Keratinocyte (primary cell): ENCODE measurements around the gene PTPRD. TPM values are rescaled to one million over a fixed set of nuclear protein-coding genes. Genes with fewer than 3 reads are reported as not detected.

ENCODE experiments used
- DNase-seq: peaks from one replicate; pipeline ENCODE4 v3.0.0-alpha.2; 2011; ENCODE audit warnings: low read depth, missing footprints, low spot score
- FAIRE-seq: peaks from 2 replicates; lab custom pipeline; 2011; peaks lifted over from hg19 to GRCh38; lab: Jason Lieb, UNC
- H2AFZ ChIP-seq: 2 replicates; pipeline ENCODE4 v1.6.0; 2012; ENCODE audit warnings: low read length, control low read depth, inconsistent platforms; ENCODE audit not compliant: control insufficient read depth
- H3K27ac ChIP-seq: 2 replicates; pipeline ENCODE4 v1.5.1; 2011; ENCODE audit warnings: low read length; ENCODE audit not compliant: control insufficient read depth, insufficient read depth
- H3K27me3 ChIP-seq: 3 replicates; pipeline ENCODE4 v1.6.0; 2011; ENCODE audit warnings: low read length; ENCODE audit not compliant: control insufficient read depth, insufficient read depth; ENCODE audit errors: extremely low read depth
- H3K36me3 ChIP-seq, 2 experiments: 2 replicates in 1 of 2; 3 replicates in 1 of 2; pipeline ENCODE4 v1.5.1; 2011; ENCODE audit warnings: low read length in 2 of 2, mild to moderate bottlenecking in 1 of 2; ENCODE audit not compliant: control insufficient read depth in 2 of 2, insufficient read depth in 2 of 2; ENCODE audit errors: extremely low read depth in 1 of 2
- H3K4me1 ChIP-seq: 3 replicates; pipeline ENCODE4 v1.5.1; 2011; ENCODE audit warnings: low read length; ENCODE audit not compliant: control insufficient read depth, insufficient read depth; ENCODE audit errors: extremely low read depth
- H3K4me2 ChIP-seq: 3 replicates; pipeline ENCODE4 v1.6.0; 2011; ENCODE audit warnings: low read depth, low read length; ENCODE audit not compliant: control insufficient read depth, insufficient read depth; ENCODE audit errors: extremely low read depth
- H3K4me3 ChIP-seq, 3 experiments: fragments of 200-600 bp in 1 of 3; sonication (generic) in 1 of 3; 2 replicates in 2 of 3; 3 replicates in 1 of 3; pipeline ENCODE4 v1.5.1; 2011 to 2016; ENCODE audit warnings: low read length in 3 of 3, mild to moderate bottlenecking in 3 of 3, control low read depth in 2 of 3, inconsistent platforms in 1 of 3, low read depth in 1 of 3, mixed read lengths in 1 of 3, mixed run types in 1 of 3, moderate library complexity in 1 of 3; ENCODE audit not compliant: control insufficient read depth in 2 of 3, insufficient read depth in 2 of 3; ENCODE audit errors: extremely low read depth in 1 of 3
- H3K79me2 ChIP-seq: 2 replicates; pipeline ENCODE4 v1.6.0; 2012; ENCODE audit warnings: low read length; ENCODE audit not compliant: control insufficient read depth, insufficient read depth
- H3K9ac ChIP-seq: 3 replicates; pipeline ENCODE4 v1.6.0; 2011; ENCODE audit warnings: low read length; ENCODE audit not compliant: control insufficient read depth, insufficient read depth; ENCODE audit errors: extremely low read depth
- H3K9me1 ChIP-seq: 3 replicates; pipeline ENCODE4 v1.6.0; 2011; ENCODE audit warnings: low read length; ENCODE audit not compliant: control insufficient read depth, insufficient read depth; ENCODE audit errors: extremely low read depth
- H3K9me3 ChIP-seq: 2 replicates; pipeline ENCODE4 v1.5.1; 2012; ENCODE audit warnings: low read depth, low read length; ENCODE audit not compliant: control insufficient read depth
- H4K20me1 ChIP-seq: 3 replicates; pipeline ENCODE4 v1.6.0; 2011; ENCODE audit warnings: low read length; ENCODE audit not compliant: control insufficient read depth, insufficient read depth; ENCODE audit errors: extremely low read depth
- CTCF ChIP-seq, 3 experiments: IDR thresholded peaks in 1 of 3; conservative IDR thresholded peaks in 1 of 3; optimal IDR thresholded peaks in 1 of 3; 2 replicates in 2 of 3; 3 replicates in 1 of 3; pipeline versions ENCODE3 to v1.5.1; 2011; ENCODE audit warnings: low read length in 3 of 3, mild to moderate bottlenecking in 3 of 3, moderate library complexity in 2 of 3, control low read depth in 1 of 3, inconsistent platforms in 1 of 3; ENCODE audit not compliant: insufficient read depth in 2 of 3; ENCODE audit errors: extremely low read depth in 1 of 3
- EZH2 ChIP-seq: IDR thresholded peaks from one replicate; pipeline ENCODE4 v1.6.1; 2012; ENCODE audit warnings: inconsistent platforms, mild to moderate bottlenecking, low read length, moderate library complexity
- dilution Hi-C: fragments of 300-500 bp; cut with MboI; formaldehyde crosslinking; loops from one replicate; pipeline ENCODE4 v1.7.0; 2020; ENCODE audit warnings: low sequenced_read_pairs; ENCODE audit not compliant: extremely low pct_ligation_motif_present
- polyA plus RNA-seq, 5 experiments: library from polyadenylated mRNA; depleted of rRNA in 3 of 5; stranded (reverse) in 3 of 5; stranded (forward) in 1 of 5; unstranded in 1 of 5; fragments of >200 nt; gene quantifications; 1 replicate in 1 of 5; 2 replicates in 3 of 5; 3 replicates in 1 of 5; pipeline versions ENCODE4 v1.2.1 to v1.2.3, GENCODE V29; 2011 to 2012; ENCODE audit warnings: missing spikeins in 2 of 5, low read depth in 1 of 5, low replicate concordance in 1 of 5

Gene PTPRD
- polyA plus RNA-seq, 1 donor (not counting 4 experiments of a cell fraction or from before 2014, with no cell fraction given), result 0.10 TPM

GRCh38 chr9:10339152-10339551 is 273.6 kb downstream of the PTPRD start:
- H3K4me1 ChIP-seq, result no peaks in the 10 kb centered on the region
- no peak overlapping the region for H3K4me2 ChIP-seq
- no peaks in the 10 kb centered on the region for H3K27me3 ChIP-seq
- H4K20me1 ChIP-seq, result no peaks in the 10 kb centered on the region
- dilution Hi-C loops, result no loop called here
- H3K36me3 ChIP-seq, result no peaks in the 10 kb centered on the region
- H2AFZ ChIP-seq, result no peak overlapping the region
- no peak for DNase-seq
- FAIRE-seq, result no peak
- H3K4me3 ChIP-seq, result no peak overlapping the region
- H3K27ac ChIP-seq, result no peak overlapping the region
- no peak for TF ChIP-seq EZH2
- no peak for TF ChIP-seq CTCF (optimal IDR thresholded peaks at IDR 0.05 in 1 of 3, IDR thresholded peaks at IDR 0.05 in 1 of 3, conservative IDR thresholded peaks at IDR 0.05 in 1 of 3; ENCODE audit: extremely low read depth in 1 of 3, insufficient read depth in 2 of 3, low read length in 3 of 3)
- no peaks in the 10 kb centered on the region for H3K9me3 ChIP-seq
- H3K79me2 ChIP-seq, result no peaks in the 10 kb centered on the region
- no peak overlapping the region for H3K9ac ChIP-seq
- no peaks in the 10 kb centered on the region for H3K9me1 ChIP-seq

GRCh38 chr9:10331157-10331556 is 281.6 kb downstream of the PTPRD start:
- dilution Hi-C loops, result no loop called here
- Histone ChIP-seq H3K4me1 (no peaks in the 10 kb centered on the region), H2AFZ (no peak overlapping the region), H3K27ac (no peak overlapping the region), H3K9me3 (no peaks in the 10 kb centered on the region), H3K9me1 (no peaks in the 10 kb centered on the region), H3K36me3 (no peaks in the 10 kb centered on the region), H3K27me3 (no peaks in the 10 kb centered on the region), H4K20me1 (no peaks in the 10 kb centered on the region), H3K4me3 (no peak overlapping the region), H3K79me2 (no peaks in the 10 kb centered on the region), H3K4me2 (no peak overlapping the region), H3K9ac (no peak overlapping the region)
- DNase-seq (no peak), FAIRE-seq (no peak)
- TF ChIP-seq CTCF (optimal IDR thresholded peaks at IDR 0.05 in 1 of 3, IDR thresholded peaks at IDR 0.05 in 1 of 3, conservative IDR thresholded peaks at IDR 0.05 in 1 of 3; ENCODE audit: extremely low read depth in 1 of 3, insufficient read depth in 2 of 3, low read length in 3 of 3), result no peak
